ENCODE results near the gene CCDC47. TPM values are rescaled to one million over a fixed set of nuclear protein-coding genes. Genes with fewer than 3 reads are reported as not detected.

The CCDC47 gene
- total RNA-seq, 1 experiment from 2014 or later, result 147 TPM

- no peak overlapping the region for H3K9ac ChIP-seq (ENCODE audit: low read length)
- no peak for TF ChIP-seq EZH2 (IDR thresholded peaks at IDR 0.05; ENCODE audit: low read length, unreplicated experiment)
- TF ChIP-seq, protein P1, sequence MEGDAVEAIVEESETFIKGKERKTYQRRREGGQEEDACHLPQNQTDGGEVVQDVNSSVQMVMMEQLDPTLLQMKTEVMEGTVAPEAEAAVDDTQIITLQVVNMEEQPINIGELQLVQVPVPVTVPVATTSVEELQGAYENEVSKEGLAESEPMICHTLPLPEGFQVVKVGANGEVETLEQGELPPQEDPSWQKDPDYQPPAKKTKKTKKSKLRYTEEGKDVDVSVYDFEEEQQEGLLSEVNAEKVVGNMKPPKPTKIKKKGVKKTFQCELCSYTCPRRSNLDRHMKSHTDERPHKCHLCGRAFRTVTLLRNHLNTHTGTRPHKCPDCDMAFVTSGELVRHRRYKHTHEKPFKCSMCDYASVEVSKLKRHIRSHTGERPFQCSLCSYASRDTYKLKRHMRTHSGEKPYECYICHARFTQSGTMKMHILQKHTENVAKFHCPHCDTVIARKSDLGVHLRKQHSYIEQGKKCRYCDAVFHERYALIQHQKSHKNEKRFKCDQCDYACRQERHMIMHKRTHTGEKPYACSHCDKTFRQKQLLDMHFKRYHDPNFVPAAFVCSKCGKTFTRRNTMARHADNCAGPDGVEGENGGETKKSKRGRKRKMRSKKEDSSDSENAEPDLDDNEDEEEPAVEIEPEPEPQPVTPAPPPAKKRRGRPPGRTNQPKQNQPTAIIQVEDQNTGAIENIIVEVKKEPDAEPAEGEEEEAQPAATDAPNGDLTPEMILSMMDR (conservative IDR thresholded peaks at IDR 0.05; ENCODE audit: low read depth, low read length), result no peak
- TF ChIP-seq EZH2phosphoT487 (IDR thresholded peaks at IDR 0.05; ENCODE audit: borderline replicate concordance, low read length), result no peak
- H3K27me3 ChIP-seq (ENCODE audit: low read length), result no peaks in the 10 kb centered on the region
- H3F3A ChIP-seq (ENCODE audit: low read length, unreplicated experiment), result no peaks in the 10 kb centered on the region
- BruUV-seq (replicated peaks), result no TSS peak
- no peak overlapping the region for H2AFZ ChIP-seq (ENCODE audit: low read length)
- CTCF ChIA-PET, result no interaction called here
- no peaks in the 10 kb centered on the region for H3K9me2 ChIP-seq (replicated peaks; ENCODE audit: low read length)
- H3K9me3 ChIP-seq (ENCODE audit: low read length), result no peaks in the 10 kb centered on the region
- H3K4me3 ChIP-seq (ENCODE audit: low read length), result no peak overlapping the region
- peaks cover 47% of the 10 kb centered on the region for H4K20me1 ChIP-seq (ENCODE audit: low read length)
- intact Hi-C loops (cut with micrococcal nuclease), result no loop called here
- no peak for ATAC-seq
- no peak for DNase-seq
- peaks cover 96% of the 10 kb centered on the region for H3K79me2 ChIP-seq (ENCODE audit: low read length)
- peak overlapping the region; percentile 11; the same call in 1 of the 2 replicates for H3K4me2 ChIP-seq (ENCODE audit: low read length)
- peaks cover 53% of the 10 kb centered on the region for H3K36me3 ChIP-seq (ENCODE audit: low read depth, low read length)
- H3K4me1 ChIP-seq (ENCODE audit: insufficient read depth, low read length), result peaks cover 54% of the 10 kb centered on the region
- peak overlapping the region; percentile 49 for H3K27ac ChIP-seq (ENCODE audit: low read length)
- POLR2A ChIA-PET (ENCODE audit: unreplicated experiment), result no interaction called here
Measured at GRCh38 chr17:63786117-63786516, 12.7 kb upstream of the CCDC47 start.

DNA sequence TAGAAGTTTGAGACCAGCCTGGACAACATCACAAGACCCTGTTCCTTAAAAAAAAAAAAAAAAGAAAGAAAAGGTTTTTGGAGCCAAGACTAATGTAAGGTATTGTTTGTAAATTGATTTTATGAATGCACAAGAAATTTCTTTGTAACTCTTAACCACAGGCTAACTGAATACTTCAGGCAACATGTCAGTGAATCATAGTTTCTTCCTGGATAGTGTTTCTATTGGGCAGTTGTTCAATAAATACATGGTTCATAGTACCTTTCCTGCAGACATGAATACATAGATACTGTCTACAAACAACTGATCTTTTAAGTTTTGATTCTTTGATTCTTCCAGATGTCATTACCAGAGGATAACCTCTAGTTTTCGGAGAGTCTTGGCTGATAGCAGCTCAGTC lies 12.2 kb upstream of the CCDC47 start:
- Histone ChIP-seq H3K9ac (ENCODE audit: low read length) (no peak overlapping the region), H3K36me3 (ENCODE audit: low read depth, low read length) (peaks cover 53% of the 10 kb centered on the region), H3K27me3 (ENCODE audit: low read length) (no peaks in the 10 kb centered on the region), H3K27ac (ENCODE audit: low read length) (peak overlapping the region; percentile 49), H3K79me2 (ENCODE audit: low read length) (peaks cover 96% of the 10 kb centered on the region), H3K9me2 (replicated peaks; ENCODE audit: low read length) (no peaks in the 10 kb centered on the region), H3K4me3 (ENCODE audit: low read length) (no peak overlapping the region), H4K20me1 (ENCODE audit: low read length) (peaks cover 51% of the 10 kb centered on the region), H3K9me3 (ENCODE audit: low read length) (no peaks in the 10 kb centered on the region), H3F3A (ENCODE audit: low read length, unreplicated experiment) (peaks cover 4% of the 10 kb centered on the region), H2AFZ (ENCODE audit: low read length) (no peak overlapping the region), H3K4me2 (ENCODE audit: low read length) (peak overlapping the region; percentile 11), H3K4me1 (ENCODE audit: insufficient read depth, low read length) (peaks cover 59% of the 10 kb centered on the region)
- ATAC-seq (peak; percentile 78), DNase-seq (peak; percentile 82)
- intact Hi-C loops (cut with micrococcal nuclease), result loop anchor here (1.0 kb wide), 1 partner anchor 12 kb away; the partner anchor contains the start of gene CCDC47
- POLR2A ChIA-PET (ENCODE audit: unreplicated experiment), result no interaction called here
- no peak for TF ChIP-seq EZH2 (IDR thresholded peaks at IDR 0.05; ENCODE audit: low read length, unreplicated experiment)
- no peak for TF ChIP-seq EZH2phosphoT487 (IDR thresholded peaks at IDR 0.05; ENCODE audit: borderline replicate concordance, low read length)
- TF ChIP-seq, protein P1 (conservative IDR thresholded peaks at IDR 0.05; ENCODE audit: low read depth, low read length), result no peak
- no TSS peak for BruUV-seq (replicated peaks)
- CTCF ChIA-PET, result no interaction called here

- DNase-seq, result no peak
- Histone ChIP-seq H3K4me2 (ENCODE audit: low read length) (no peak overlapping the region; the same call in 1 of the 2 replicates), H3K27me3 (ENCODE audit: low read length) (no peaks in the 10 kb centered on the region), H3K4me3 (ENCODE audit: low read length) (no peak overlapping the region), H3F3A (ENCODE audit: low read length, unreplicated experiment) (peaks cover 4% of the 10 kb centered on the region), H3K9ac (ENCODE audit: low read length) (no peak overlapping the region), H2AFZ (ENCODE audit: low read length) (no peak overlapping the region), H3K9me2 (replicated peaks; ENCODE audit: low read length) (no peaks in the 10 kb centered on the region), H3K27ac (ENCODE audit: low read length) (no peak overlapping the region), H3K79me2 (ENCODE audit: low read length) (peaks cover 99% of the 10 kb centered on the region), H3K36me3 (ENCODE audit: low read depth, low read length) (peaks cover 41% of the 10 kb centered on the region), H3K4me1 (ENCODE audit: insufficient read depth, low read length) (peaks cover 78% of the 10 kb centered on the region), H3K9me3 (ENCODE audit: low read length) (no peaks in the 10 kb centered on the region), H4K20me1 (ENCODE audit: low read length) (peaks cover 65% of the 10 kb centered on the region)
- POLR2A ChIA-PET (ENCODE audit: unreplicated experiment), result interaction anchor here (0.6 kb wide), 1 partner anchor 181 kb away, joined by 6 read pairs; no protein-coding TSS in a partner anchor
- CTCF ChIA-PET, result interaction anchor here (0.6 to 0.7 kb wide), 2 partner anchors 58 to 722 kb away, joined by 3 to 4 read pairs; no protein-coding TSS in a partner anchor
- BruUV-seq (replicated peaks), result no TSS peak
- no peak for ATAC-seq
- TF ChIP-seq EZH2phosphoT487 (IDR thresholded peaks at IDR 0.05; ENCODE audit: borderline replicate concordance, low read length) (no peak), EZH2 (IDR thresholded peaks at IDR 0.05; ENCODE audit: low read length, unreplicated experiment) (no peak)
- TF ChIP-seq, protein P1 (conservative IDR thresholded peaks at IDR 0.05; ENCODE audit: low read depth, low read length), result no peak
- intact Hi-C loops (cut with micrococcal nuclease), result no loop called here
Measured at GRCh38 chr17:63783522-63783921, 10.1 kb upstream of the CCDC47 start.
